Neural cell (in vitro differentiated cells): ENCODE results near the gene DISP3.

ENCODE experiments used
- CTCF ChIP-seq: fragments of 450-650 bp; IDR thresholded peaks from 2 replicates; pipeline ENCODE4 v1.5.1; 2014; ENCODE audit warnings: antibody characterized with exemption, mild to moderate bottlenecking, moderate library complexity; ENCODE audit not compliant: poor library complexity, severe bottlenecking
- EZH2 ChIP-seq: fragments of 200-600, 300-800 bp; shearing (Covaris generic), sonication (generic); IDR thresholded peaks from 2 replicates; pipeline ENCODE4 v1.6.1; 2014; ENCODE audit warnings: antibody characterized with exemption, low read length, borderline replicate concordance, mild to moderate bottlenecking; ENCODE audit not compliant: insufficient read depth, poor library complexity, severe bottlenecking
- POLR2AphosphoS5 ChIP-seq: IDR thresholded peaks from 2 replicates; pipeline ENCODE4 v1.6.1; 2012
- SMC3 ChIP-seq: fragments of 450-650 bp; conservative IDR thresholded peaks from 2 replicates; pipeline ENCODE4 v1.6.1; 2014; ENCODE audit warnings: antibody characterized with exemption, mild to moderate bottlenecking, moderate library complexity; ENCODE audit not compliant: poor library complexity
- TAF1 ChIP-seq: IDR thresholded peaks from 2 replicates; pipeline ENCODE4 v1.6.1; 2012; ENCODE audit warnings: low read depth
- TF ChIP-seq, protein P1 (sequence below): IDR thresholded peaks from 2 replicates; pipeline ENCODE4 v1.6.1; 2012; ENCODE audit warnings: borderline replicate concordance

DNA sequence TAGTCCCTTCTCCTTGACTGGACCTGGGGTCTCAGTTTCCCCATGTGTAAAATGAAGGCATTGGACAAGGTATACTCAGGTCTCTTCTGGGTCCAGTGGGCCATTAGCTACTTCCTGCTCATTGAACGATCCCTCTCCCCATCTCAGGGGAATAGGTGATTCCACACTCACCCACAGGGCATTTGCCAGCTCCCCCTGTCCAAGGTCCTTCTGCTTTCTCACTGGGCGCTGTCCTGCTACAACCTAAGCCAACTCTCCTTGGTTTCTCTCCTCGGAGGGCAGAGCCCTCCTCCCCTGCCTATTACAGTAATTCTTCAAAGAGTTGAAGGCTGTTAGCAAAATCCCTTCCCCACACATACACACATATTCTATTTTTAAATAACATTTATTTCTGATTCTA is 16.6 kb downstream of the DISP3 start:
- no peak for TF ChIP-seq EZH2
- no peak for TF ChIP-seq CTCF
- TF ChIP-seq, protein P1, sequence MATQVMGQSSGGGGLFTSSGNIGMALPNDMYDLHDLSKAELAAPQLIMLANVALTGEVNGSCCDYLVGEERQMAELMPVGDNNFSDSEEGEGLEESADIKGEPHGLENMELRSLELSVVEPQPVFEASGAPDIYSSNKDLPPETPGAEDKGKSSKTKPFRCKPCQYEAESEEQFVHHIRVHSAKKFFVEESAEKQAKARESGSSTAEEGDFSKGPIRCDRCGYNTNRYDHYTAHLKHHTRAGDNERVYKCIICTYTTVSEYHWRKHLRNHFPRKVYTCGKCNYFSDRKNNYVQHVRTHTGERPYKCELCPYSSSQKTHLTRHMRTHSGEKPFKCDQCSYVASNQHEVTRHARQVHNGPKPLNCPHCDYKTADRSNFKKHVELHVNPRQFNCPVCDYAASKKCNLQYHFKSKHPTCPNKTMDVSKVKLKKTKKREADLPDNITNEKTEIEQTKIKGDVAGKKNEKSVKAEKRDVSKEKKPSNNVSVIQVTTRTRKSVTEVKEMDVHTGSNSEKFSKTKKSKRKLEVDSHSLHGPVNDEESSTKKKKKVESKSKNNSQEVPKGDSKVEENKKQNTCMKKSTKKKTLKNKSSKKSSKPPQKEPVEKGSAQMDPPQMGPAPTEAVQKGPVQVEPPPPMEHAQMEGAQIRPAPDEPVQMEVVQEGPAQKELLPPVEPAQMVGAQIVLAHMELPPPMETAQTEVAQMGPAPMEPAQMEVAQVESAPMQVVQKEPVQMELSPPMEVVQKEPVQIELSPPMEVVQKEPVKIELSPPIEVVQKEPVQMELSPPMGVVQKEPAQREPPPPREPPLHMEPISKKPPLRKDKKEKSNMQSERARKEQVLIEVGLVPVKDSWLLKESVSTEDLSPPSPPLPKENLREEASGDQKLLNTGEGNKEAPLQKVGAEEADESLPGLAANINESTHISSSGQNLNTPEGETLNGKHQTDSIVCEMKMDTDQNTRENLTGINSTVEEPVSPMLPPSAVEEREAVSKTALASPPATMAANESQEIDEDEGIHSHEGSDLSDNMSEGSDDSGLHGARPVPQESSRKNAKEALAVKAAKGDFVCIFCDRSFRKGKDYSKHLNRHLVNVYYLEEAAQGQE: no peak
- TF ChIP-seq TAF1: no peak
- TF ChIP-seq POLR2AphosphoS5: no peak
- no peak for TF ChIP-seq SMC3
